Chondrocyte (in vitro differentiated cells): ENCODE results near the gene ALPK1. TPM values are rescaled to one million over a fixed set of nuclear protein-coding genes. Genes with fewer than 3 reads are reported as not detected.

ENCODE experiments used
- DNase-seq: peaks from one replicate; pipeline ENCODE4 v3.0.0; 2021; ENCODE audit warnings: mixed read lengths, low spot score
- H3K27ac Mint-ChIP-seq: one replicate; pipeline ENCODE4 v1.8.0; 2021; ENCODE audit warnings: mild to moderate bottlenecking, moderate library complexity, mixed read lengths; ENCODE audit not compliant: unreplicated experiment
- H3K27me3 Mint-ChIP-seq: 2 replicates; pipeline ENCODE4 v1.8.0; 2021; ENCODE audit warnings: low read depth, mixed read lengths
- H3K36me3 Mint-ChIP-seq: 2 replicates; pipeline ENCODE4 v1.8.0; 2021; ENCODE audit warnings: low read depth, mixed read lengths
- H3K4me1 Mint-ChIP-seq: 2 replicates; pipeline ENCODE4 v1.8.0; 2021; ENCODE audit warnings: low read depth, mild to moderate bottlenecking, mixed read lengths
- H3K4me3 Mint-ChIP-seq: one replicate; pipeline ENCODE4 v1.8.0; 2021; ENCODE audit warnings: mild to moderate bottlenecking, moderate library complexity, mixed read lengths; ENCODE audit not compliant: unreplicated experiment
- H3K9me3 Mint-ChIP-seq: 2 replicates; pipeline ENCODE4 v1.8.0; 2021; ENCODE audit warnings: low read depth, mixed read lengths
- total RNA-seq: library from RNA; stranded (reverse); gene quantifications from 3 replicates; pipeline ENCODE4 v1.2.1, GENCODE V29; 2021
- TF ChIP-seq, protein P1 (sequence below): fragments of 200-600 bp; sonication (generic); IDR thresholded peaks from 2 replicates; pipeline ENCODE4 v1.5.0; 2021; ENCODE audit warnings: antibody characterized with exemption, mild to moderate bottlenecking, moderate library complexity

The ALPK1 gene
- total RNA-seq, 1 donor from 2014 or later = 6.5 TPM

DNA sequence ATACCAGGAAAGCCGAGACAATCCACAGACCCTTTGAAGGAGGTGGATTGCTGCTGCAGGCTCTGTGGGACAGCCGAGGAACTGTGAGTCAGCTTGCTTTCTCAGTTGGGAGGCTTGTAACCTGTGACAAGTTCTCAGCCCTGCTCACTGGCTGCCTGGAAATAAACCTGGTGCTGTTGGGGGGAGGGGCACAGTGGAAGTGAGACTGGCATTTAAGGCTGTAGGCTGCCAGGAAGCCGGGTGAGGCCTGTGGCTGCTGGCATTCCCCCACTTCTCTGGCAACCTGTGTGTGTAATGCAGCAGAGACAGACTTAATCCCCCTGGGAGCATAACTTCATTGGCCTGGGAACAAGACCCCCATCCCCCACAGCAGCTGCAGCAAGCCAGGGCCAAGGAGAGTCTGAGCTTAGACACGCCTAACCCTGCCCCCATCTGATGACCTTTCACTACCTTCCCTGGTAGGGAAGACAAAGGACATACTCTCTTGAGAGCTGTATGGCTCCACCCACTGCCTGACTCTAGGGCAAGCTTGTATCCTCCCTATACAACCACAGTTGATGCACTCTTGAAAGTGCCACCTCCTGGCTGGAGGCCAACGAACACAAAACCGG lies 64.1 kb downstream of the ALPK1 start:
- DNase-seq = no peak
- peaks cover 58% of the 10 kb centered on the region for H3K9me3 Mint-ChIP-seq
- peaks cover 21% of the 10 kb centered on the region for H3K36me3 Mint-ChIP-seq
- TF ChIP-seq, protein P1, sequence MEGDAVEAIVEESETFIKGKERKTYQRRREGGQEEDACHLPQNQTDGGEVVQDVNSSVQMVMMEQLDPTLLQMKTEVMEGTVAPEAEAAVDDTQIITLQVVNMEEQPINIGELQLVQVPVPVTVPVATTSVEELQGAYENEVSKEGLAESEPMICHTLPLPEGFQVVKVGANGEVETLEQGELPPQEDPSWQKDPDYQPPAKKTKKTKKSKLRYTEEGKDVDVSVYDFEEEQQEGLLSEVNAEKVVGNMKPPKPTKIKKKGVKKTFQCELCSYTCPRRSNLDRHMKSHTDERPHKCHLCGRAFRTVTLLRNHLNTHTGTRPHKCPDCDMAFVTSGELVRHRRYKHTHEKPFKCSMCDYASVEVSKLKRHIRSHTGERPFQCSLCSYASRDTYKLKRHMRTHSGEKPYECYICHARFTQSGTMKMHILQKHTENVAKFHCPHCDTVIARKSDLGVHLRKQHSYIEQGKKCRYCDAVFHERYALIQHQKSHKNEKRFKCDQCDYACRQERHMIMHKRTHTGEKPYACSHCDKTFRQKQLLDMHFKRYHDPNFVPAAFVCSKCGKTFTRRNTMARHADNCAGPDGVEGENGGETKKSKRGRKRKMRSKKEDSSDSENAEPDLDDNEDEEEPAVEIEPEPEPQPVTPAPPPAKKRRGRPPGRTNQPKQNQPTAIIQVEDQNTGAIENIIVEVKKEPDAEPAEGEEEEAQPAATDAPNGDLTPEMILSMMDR = no peak
- H3K4me1 Mint-ChIP-seq = no peaks in the 10 kb centered on the region
- no peaks in the 10 kb centered on the region for H3K27me3 Mint-ChIP-seq
- no peak overlapping the region for H3K27ac Mint-ChIP-seq
- H3K4me3 Mint-ChIP-seq = no peak overlapping the region

DNA sequence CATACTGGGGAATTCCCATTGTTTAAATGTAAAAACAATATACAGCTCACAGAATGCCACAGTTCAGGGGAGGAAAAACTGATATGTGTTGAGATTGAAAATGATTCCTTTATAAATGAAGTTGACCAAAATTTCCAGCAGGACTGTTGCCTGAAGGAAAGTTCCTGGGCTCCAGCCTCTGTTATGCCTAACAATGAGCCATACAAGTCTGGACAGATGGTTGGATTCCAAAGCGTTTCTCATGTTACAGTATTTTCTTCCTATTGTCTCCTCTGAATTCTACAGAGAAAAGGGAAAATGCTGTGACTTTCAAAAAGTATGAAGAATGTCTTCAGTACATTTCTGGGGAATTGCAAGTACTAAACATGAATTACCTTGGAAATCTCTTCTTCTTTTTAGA lies 73.3 kb downstream of the ALPK1 start:
- Mint-ChIP-seq H3K9me3 (peaks cover 30% of the 10 kb centered on the region), H3K36me3 (peaks cover 7% of the 10 kb centered on the region), H3K4me1 (no peaks in the 10 kb centered on the region), H3K27ac (no peak overlapping the region), H3K4me3 (no peak overlapping the region), H3K27me3 (peaks cover 3% of the 10 kb centered on the region)
- DNase-seq = no peak
- TF ChIP-seq, protein P1 = no peak

DNA sequence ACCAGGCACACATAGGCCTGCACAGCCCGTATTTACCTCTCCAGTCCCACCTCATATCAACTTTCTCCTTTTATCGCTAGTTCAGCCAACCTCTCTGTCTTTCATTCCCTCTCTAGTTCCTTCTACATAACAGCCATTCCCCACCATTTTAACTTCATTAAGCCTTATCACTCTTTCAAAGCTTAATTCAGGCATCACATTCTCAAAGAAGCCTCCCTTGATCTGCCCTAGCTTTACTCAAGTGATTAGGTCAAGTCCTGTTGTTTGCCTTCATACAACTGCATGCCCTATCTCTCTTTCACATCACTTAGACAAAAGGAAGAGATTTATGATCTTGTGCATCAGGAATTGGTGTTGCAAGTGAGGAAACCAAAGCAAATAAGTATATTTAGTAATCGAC lies 74.2 kb downstream of the ALPK1 start:
- Mint-ChIP-seq H3K36me3 (peaks cover 7% of the 10 kb centered on the region), H3K27ac (no peak overlapping the region), H3K27me3 (peaks cover 3% of the 10 kb centered on the region), H3K4me3 (no peak overlapping the region), H3K9me3 (peaks cover 21% of the 10 kb centered on the region), H3K4me1 (no peaks in the 10 kb centered on the region)
- TF ChIP-seq, protein P1 = no peak
- DNase-seq = no peak

DNA sequence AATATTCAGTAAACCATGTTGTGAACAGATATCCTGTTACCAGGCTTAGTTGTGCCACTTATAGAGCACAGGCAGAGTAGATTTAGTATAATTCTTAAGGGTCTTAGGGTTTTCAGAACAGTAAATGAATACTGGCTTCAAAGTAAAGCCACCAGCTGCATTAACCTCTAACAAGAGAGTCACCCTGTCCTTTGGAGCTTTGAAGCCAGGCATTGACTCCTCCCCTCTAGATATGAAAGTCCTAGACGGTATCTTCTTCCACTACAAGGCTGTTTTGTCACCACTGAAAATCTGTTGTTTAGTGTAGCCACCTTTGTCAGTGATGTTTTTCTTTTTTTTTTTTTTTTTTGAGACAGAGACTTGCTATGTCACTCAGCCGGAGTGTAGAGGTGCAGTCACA lies 77.7 kb downstream of the ALPK1 start:
- TF ChIP-seq, protein P1 = no peak
- no peak overlapping the region for H3K27ac Mint-ChIP-seq

DNA sequence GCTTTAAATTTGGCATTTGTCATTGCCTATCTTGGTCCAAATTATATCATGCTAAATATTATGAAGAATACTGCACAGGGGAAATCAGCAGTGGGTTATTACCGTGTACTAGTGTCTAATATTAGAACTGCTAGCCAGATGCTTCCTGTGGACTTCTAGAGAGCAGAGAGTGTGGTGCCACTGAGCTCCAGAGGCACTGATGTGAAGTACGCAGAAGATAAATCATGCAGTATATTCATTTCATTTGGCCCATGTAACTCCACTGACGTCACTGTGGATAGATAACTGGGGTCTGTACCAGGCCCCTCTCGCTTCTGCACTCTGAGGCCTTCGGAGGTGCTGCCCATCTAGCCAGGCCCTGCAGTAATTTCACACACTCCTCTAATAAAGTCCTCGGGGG lies 80.0 kb downstream of the ALPK1 start:
- Mint-ChIP-seq H3K9me3 (peaks cover 8% of the 10 kb centered on the region), H3K4me3 (no peak overlapping the region), H3K27ac (no peak overlapping the region), H3K27me3 (no peaks in the 10 kb centered on the region), H3K36me3 (peaks cover 9% of the 10 kb centered on the region), H3K4me1 (peaks cover 17% of the 10 kb centered on the region)
- no peak for DNase-seq
- TF ChIP-seq, protein P1 = no peak

More for the DNA sequence above, 77.7 kb downstream of the ALPK1 start:
- no peak for DNase-seq
- Mint-ChIP-seq H3K36me3 (peaks cover 9% of the 10 kb centered on the region), H3K9me3 (peaks cover 8% of the 10 kb centered on the region), H3K27me3 (no peaks in the 10 kb centered on the region), H3K4me3 (no peak overlapping the region), H3K4me1 (peaks cover 13% of the 10 kb centered on the region)
